Aorta (tissue), 5 donors: ENCODE data around the gene ADCK1. TPM values are rescaled to one million over a fixed set of nuclear protein-coding genes. Genes with fewer than 3 reads are reported as not detected.
"Not testable (repeated sequence)": the region's sequence is repeated elsewhere in the genome, so short reads cannot be mapped to it uniquely, and the experiment has no call there.

Experiments used
- ATAC-seq: fragments of 200-7000 bp; cut with Tn5 transposase; one replicate; pipeline ENCODE4 v1.9.1; 2022; ENCODE audit warnings: moderate library complexity; ENCODE audit not compliant: low FRiP score
- DNase-seq, 2 donors: peaks; one replicate each; pipeline ENCODE4 v3.0.0-alpha.2; 2020
- H3K27ac ChIP-seq, 2 donors: one replicate each; pipeline ENCODE4 v1.5.1; 2013; ENCODE audit warnings: low read length in 2 of 2, mild to moderate bottlenecking in 2 of 2, moderate library complexity in 2 of 2, control low read depth in 1 of 2, inconsistent platforms in 1 of 2, low read depth in 1 of 2
- H3K27me3 ChIP-seq, 2 donors: one replicate each; pipeline ENCODE4 v1.6.1; 2013; ENCODE audit warnings: control low read depth in 1 of 2, low read length in 1 of 2, mild to moderate bottlenecking in 1 of 2, moderate library complexity in 1 of 2; ENCODE audit not compliant: insufficient read depth in 2 of 2, control insufficient read depth in 1 of 2
- H3K36me3 ChIP-seq, 2 donors: one replicate each; pipeline ENCODE4 v1.6.1; 2013; ENCODE audit warnings: control low read depth in 1 of 2, low read length in 1 of 2, mild to moderate bottlenecking in 1 of 2; ENCODE audit not compliant: insufficient read depth in 2 of 2, control insufficient read depth in 1 of 2
- H3K4me1 ChIP-seq, 2 donors: one replicate each; pipeline ENCODE4 v1.6.1; 2013; ENCODE audit warnings: low read length in 2 of 2, control low read depth in 1 of 2, mild to moderate bottlenecking in 1 of 2, moderate library complexity in 1 of 2; ENCODE audit not compliant: insufficient read depth in 2 of 2, control insufficient read depth in 1 of 2
- H3K4me3 ChIP-seq, 2 donors: one replicate each; pipeline ENCODE4 v1.5.1; 2013; ENCODE audit warnings: low read length in 2 of 2, control low read depth in 1 of 2, mild to moderate bottlenecking in 1 of 2
- H3K9me3 ChIP-seq: one replicate; pipeline ENCODE4 v1.6.1; 2013; ENCODE audit warnings: mild to moderate bottlenecking, low read length; ENCODE audit not compliant: control insufficient read depth
- WGBS, 2 donors: extraction: QIAGEN DNeasy Blood & Tissue Kit; methylation state at CpG; one replicate each; pipeline ENCODE4 v1.1.7; 2013; 5-methylcytosine and 5-hydroxymethylcytosine counted together
- intact Hi-C, 2 donors: fragments of 100-400 bp; cut with DNase I; formaldehyde crosslinking; loops; one replicate each; pipeline versions ENCODE4 v1.14.2 to v1.15.0; 2022
- polyA plus RNA-seq, 2 donors: library from polyadenylated mRNA; stranded (reverse); fragments of 200-250 nt; gene quantifications; one replicate each; pipeline ENCODE4 v1.2.3, GENCODE V29; 2013
- total RNA-seq, 2 donors: library from RNA; stranded (reverse); fragmentation: NEBNext Ultra II Directional; extraction: Animal tissue kit (Norgen Biotek cat#: 25700); gene quantifications; one replicate each; pipeline ENCODE4 v1.2.1, GENCODE V29; 2021
- donor health status: healthy with polysubstance abuse.
- donor health status: Bipolar disorder and iron deficiency.
- donor health status: DM: no; HTN: no; CAD: no.
- donor health status: DM: no; HTN: no; CAD: no.
- donor health status: DM: yes; HTN: yes; CAD: no.

ADCK1 gene
- total and polyA plus RNA-seq, 4 donors, result 2.4 to 7.3 (median 4.5) TPM

GRCh38 chr14:77768442-77769069 lies 31.4 kb upstream of the ADCK1 start:
- ATAC-seq, intact Hi-C loops, H3K4me1 ChIP-seq, H3K9me3 ChIP-seq, DNase-seq, H3K27ac ChIP-seq, H3K36me3 ChIP-seq, H3K27me3 ChIP-seq, H3K4me3 ChIP-seq: not testable (repeated sequence)
- WGBS, 2 donors, result 42 to 51% methylated on average over 2 of the region's 2 CpGs

GRCh38 chr14:77773966-77774365 lies 25.9 kb upstream of the ADCK1 start:
- DNase-seq, H3K4me1 ChIP-seq, H3K9me3 ChIP-seq, ATAC-seq, H3K27ac ChIP-seq, intact Hi-C loops, H3K36me3 ChIP-seq, H3K27me3 ChIP-seq, H3K4me3 ChIP-seq: not testable (repeated sequence)
- WGBS, 2 donors, result 76 to 82% methylated on average over 4 of the region's 4 CpGs

- intact Hi-C loops, result no loop called here
- H3K36me3 ChIP-seq, result no peaks in the 10 kb centered on the region
- no peaks in the 10 kb centered on the region for H3K9me3 ChIP-seq
- no peak for ATAC-seq
- H3K4me3 ChIP-seq, result no peak overlapping the region
- no peaks in the 10 kb centered on the region for H3K27me3 ChIP-seq
- no peak for DNase-seq
- H3K27ac ChIP-seq, result no peak overlapping the region
- no peaks in the 10 kb centered on the region for H3K4me1 ChIP-seq
Measured at GRCh38 chr14:77782202-77782601, 17.7 kb upstream of the ADCK1 start.

DNA sequence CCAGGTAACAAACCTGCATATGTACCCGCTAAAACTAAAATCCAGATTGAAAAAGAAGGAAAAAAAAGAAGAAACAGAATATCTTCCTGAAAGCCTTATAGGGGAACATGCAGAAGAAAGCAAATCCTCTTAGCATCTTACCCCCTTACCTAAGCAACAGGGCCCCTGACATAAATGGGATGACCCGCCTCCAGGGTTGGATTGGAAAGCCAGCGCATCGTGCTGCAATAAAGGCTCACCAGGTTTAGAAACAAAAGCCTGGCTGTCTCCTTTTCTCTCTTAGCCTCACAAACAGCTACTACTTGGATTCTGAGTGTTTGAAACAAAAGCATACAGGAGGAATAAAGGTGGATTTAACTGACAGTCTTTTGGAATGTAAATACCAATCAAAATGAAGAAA lies 13.8 kb upstream of the ADCK1 start:
- Histone ChIP-seq H3K27ac (no peak overlapping the region), H3K9me3 (no peaks in the 10 kb centered on the region), H3K36me3 (no peaks in the 10 kb centered on the region), H3K4me1 (no peaks in the 10 kb centered on the region), H3K27me3 (no peaks in the 10 kb centered on the region), H3K4me3 (no peak overlapping the region)
- intact Hi-C loops, result no loop called here
- ATAC-seq (no peak), DNase-seq (no peak)
- WGBS, 2 donors, result 29 to 33% methylated on average over 4 of the region's 4 CpGs

DNA sequence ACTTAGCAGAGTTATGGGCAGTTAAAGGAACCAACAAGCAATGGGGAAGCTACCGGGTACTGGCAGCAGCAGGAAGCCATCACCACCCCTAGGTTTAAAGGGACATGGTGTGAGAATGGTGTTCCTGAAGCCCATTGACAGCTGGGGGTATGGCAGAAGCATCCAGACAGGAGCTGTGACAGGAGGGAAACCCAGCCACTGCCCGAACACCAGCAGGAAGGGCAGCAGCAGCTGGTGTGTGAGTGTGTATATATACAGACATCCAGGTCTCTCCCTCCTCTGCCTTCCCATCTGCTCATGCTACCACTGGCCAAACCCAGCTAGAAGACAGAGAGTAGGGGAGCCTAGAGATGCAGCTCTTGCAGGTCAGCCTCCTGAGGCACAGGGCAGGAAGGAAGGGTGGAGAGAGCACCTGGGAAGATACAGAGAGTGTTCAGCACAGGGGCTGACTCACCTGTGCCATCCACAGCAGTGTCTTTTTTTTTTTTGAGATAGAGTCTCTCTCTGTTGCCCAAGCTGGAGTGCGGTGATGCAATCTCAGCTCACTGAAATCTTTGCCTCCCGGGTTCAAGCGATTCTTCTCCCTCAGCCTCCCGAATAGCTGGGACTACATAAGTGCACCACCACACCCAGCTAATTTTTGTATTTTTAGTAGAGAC lies 9.2 kb upstream of the ADCK1 start:
- no peaks in the 10 kb centered on the region for H3K36me3 ChIP-seq
- no peak for DNase-seq
- H3K4me3 ChIP-seq, result no peak overlapping the region
- WGBS, 2 donors, result 75 to 78% methylated on average over 6 of the region's 6 CpGs
- no peak for ATAC-seq
- H3K9me3 ChIP-seq, result no peaks in the 10 kb centered on the region
- H3K4me1 ChIP-seq, result no peaks in the 10 kb centered on the region
- H3K27ac ChIP-seq, result no peak overlapping the region
- peaks cover 0 to 1% of the 10 kb centered on the region in 2 donors for H3K27me3 ChIP-seq
- intact Hi-C loops, result no loop called here

- Histone ChIP-seq H3K27me3 (peaks cover 0 to 1% of the 10 kb centered on the region in 2 donors), H3K27ac (no peak overlapping the region), H3K4me3 (no peak overlapping the region), H3K4me1 (no peaks in the 10 kb centered on the region), H3K9me3 (no peaks in the 10 kb centered on the region), H3K36me3 (no peaks in the 10 kb centered on the region)
- WGBS, 2 donors, result 63 to 74% methylated on average over 1 of the region's 1 CpG
- intact Hi-C loops, result no loop called here
- DNase-seq (no peak), ATAC-seq (no peak)
Measured at GRCh38 chr14:77791225-77791600, 8.7 kb upstream of the ADCK1 start.

DNA sequence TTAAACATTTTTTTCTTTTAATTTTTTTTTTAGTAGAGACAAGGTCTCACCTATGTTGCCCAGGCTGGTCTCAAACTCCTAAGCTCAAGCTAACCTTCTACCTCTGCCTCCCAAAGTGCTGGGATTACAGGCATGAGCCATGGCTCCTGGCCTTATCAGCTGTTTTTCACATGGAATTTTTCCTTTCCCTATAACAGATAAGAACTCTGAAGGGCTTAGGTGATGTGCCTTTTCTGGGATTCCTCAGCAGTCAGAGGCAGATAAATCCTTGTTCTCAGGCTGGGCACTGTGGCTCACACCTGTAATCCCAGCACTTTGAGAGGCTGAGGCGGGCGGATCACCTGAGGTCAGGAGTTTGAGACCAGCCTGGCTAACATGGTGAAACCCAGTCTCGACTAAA lies 6.7 kb upstream of the ADCK1 start:
- H3K4me3 ChIP-seq, ATAC-seq, H3K27me3 ChIP-seq, H3K36me3 ChIP-seq, intact Hi-C loops, H3K9me3 ChIP-seq, H3K4me1 ChIP-seq, H3K27ac ChIP-seq: not testable (repeated sequence)
- WGBS, 2 donors, result 89 to 94% methylated on average over 3 of the region's 3 CpGs
- DNase-seq, result peak in 1 of 2 donors; percentile 6

DNA sequence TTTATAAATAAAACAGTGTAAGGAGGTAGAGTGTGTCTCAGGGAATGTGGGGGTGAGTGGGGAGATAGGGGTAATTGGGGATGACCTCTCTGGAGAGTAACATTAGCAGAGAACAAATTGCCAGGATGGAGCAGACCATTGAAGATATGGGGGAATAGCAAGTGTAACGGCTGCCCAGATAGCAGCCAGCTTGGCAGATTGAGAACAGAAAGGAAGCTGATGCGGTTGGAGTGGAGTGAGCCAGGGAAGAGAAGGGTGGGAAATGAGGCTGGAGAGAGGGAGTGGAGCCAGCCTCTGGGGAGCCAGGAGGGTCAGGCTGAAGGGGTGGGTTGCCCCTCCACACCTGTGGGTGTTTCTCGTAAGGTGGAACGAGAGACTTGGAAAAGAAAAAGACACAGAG lies 5.6 kb upstream of the ADCK1 start:
- no peak overlapping the region for H3K27ac ChIP-seq
- no peak for ATAC-seq
- peaks cover 0 to 1% of the 10 kb centered on the region in 2 donors for H3K27me3 ChIP-seq
- WGBS, 2 donors, result 69 to 72% methylated on average over 3 to 4 of the region's 4 CpGs
- H3K4me3 ChIP-seq, result no peak overlapping the region
- H3K36me3 ChIP-seq, result no peaks in the 10 kb centered on the region
- DNase-seq, result peak in 1 of 2 donors; percentile 6
- intact Hi-C loops, result no loop called here
- no peaks in the 10 kb centered on the region for H3K4me1 ChIP-seq
- H3K9me3 ChIP-seq, result no peaks in the 10 kb centered on the region

GRCh38 chr14:77799456-77799855 lies 453 bp upstream of the ADCK1 start:
- H3K27me3 ChIP-seq, ATAC-seq, intact Hi-C loops, H3K27ac ChIP-seq, H3K4me1 ChIP-seq, H3K36me3 ChIP-seq, H3K9me3 ChIP-seq: not testable (repeated sequence)
- WGBS, 2 donors, result 73% methylated on average over 13 of the region's 13 CpGs
- peak in 1 of 2 donors; percentile 25 for DNase-seq
- peak overlapping the region in 1 of 2 donors; percentile 80 for H3K4me3 ChIP-seq
